PC-9 (cell line): ENCODE measurements around the gene CNTNAP2.

Experiments
- EZH2 ChIP-seq: fragments of 200-600 bp; sonication (generic); IDR thresholded peaks from 2 replicates; pipeline ENCODE4 v1.8.0; 2017; ENCODE audit warnings: antibody characterized with exemption, low read depth
- TF ChIP-seq, protein P1 (sequence below): fragments of 200-600 bp; sonication (generic); conservative IDR thresholded peaks from 2 replicates; pipeline ENCODE4 v1.6.1; 2017; ENCODE audit warnings: mixed run types, antibody characterized with exemption, mild to moderate bottlenecking, moderate library complexity

DNA sequence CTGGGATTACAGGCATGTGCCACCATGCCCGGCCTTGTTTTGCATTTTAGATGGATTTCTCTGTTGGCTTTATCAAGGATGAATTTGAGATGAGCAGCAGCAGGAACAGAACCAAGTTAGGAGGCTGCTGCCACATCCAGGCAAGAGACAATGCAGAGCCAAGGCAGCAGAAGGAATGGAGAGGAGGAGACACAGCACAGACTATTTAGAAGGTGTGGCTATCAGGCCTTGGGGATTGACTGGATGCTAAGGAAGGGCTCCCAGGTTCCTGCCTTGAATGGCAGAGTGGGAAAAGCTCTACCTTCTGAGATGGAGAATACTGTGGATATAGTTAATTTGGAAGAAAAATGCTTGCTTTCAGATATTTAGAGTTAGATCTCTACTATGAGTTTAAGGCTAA lies 1989.3 kb downstream of the CNTNAP2 start:
- no peak for TF ChIP-seq EZH2
- TF ChIP-seq, protein P1, sequence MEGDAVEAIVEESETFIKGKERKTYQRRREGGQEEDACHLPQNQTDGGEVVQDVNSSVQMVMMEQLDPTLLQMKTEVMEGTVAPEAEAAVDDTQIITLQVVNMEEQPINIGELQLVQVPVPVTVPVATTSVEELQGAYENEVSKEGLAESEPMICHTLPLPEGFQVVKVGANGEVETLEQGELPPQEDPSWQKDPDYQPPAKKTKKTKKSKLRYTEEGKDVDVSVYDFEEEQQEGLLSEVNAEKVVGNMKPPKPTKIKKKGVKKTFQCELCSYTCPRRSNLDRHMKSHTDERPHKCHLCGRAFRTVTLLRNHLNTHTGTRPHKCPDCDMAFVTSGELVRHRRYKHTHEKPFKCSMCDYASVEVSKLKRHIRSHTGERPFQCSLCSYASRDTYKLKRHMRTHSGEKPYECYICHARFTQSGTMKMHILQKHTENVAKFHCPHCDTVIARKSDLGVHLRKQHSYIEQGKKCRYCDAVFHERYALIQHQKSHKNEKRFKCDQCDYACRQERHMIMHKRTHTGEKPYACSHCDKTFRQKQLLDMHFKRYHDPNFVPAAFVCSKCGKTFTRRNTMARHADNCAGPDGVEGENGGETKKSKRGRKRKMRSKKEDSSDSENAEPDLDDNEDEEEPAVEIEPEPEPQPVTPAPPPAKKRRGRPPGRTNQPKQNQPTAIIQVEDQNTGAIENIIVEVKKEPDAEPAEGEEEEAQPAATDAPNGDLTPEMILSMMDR, result no peak
